ENCODE results near the gene ZNG1C. TPM values are rescaled to one million over a fixed set of nuclear protein-coding genes. Genes with fewer than 3 reads are reported as not detected.

Gene ZNG1C
- total RNA-seq: 13.1 and 20.7 TPM in 2 replicates

GRCh38 chr9:68241683-68242082 is at the start of gene ZNG1C:
Gene ZNG1C, plus strand, starts transcription at chr9:68241983. Its CDS starts 49 bp downstream, at chr9:68242032.

GRCh38 chr9:68302567-68302966 is 60.8 kb downstream of the ZNG1C start, which contains the start of gene FOXD4L3:
Gene FOXD4L3, plus strand, starts transcription at chr9:68302867. Its CDS starts 85 bp downstream, at chr9:68302952.

Other genes starting within 250 kb of the ZNG1C start
- under 0.01 TPM in 2 replicates for gene FOXD4L3, start 60.9 kb downstream of the ZNG1C start, total RNA-seq
- 87.0 and 134 TPM in 2 replicates for gene PGM5, start 114.6 kb downstream of the ZNG1C start, total RNA-seq